ENCODE results near the gene ARF1. TPM values are rescaled to one million over a fixed set of nuclear protein-coding genes. Genes with fewer than 3 reads are reported as not detected.

ARF1 gene
- total and polyA plus RNA-seq, 10 of the 15 experiments (the other 5 are each of a cell fraction or from before 2014, with no cell fraction given) = 48.4 to 508 (median 283) TPM

GRCh38 chr1:228148196-228148861 lies 65.8 kb downstream of the ARF1 start:
- Histone ChIP-seq H3K4me1 (ENCODE audit: control insufficient read depth, insufficient read depth, low read length) (no peaks in the 10 kb centered on the region), H3K27ac (ENCODE audit: control insufficient read depth, insufficient read depth) (no peak overlapping the region), H3K27me3 (replicated peaks in 1 of 2; ENCODE audit: control insufficient read depth in 2 of 2, insufficient read depth in 2 of 2, low read length in 1 of 2) (no peaks in the 10 kb centered on the region), H2AFZ (ENCODE audit: control insufficient read depth, low read depth, low read length) (no peak overlapping the region), H4K20me1 (ENCODE audit: control insufficient read depth, insufficient read depth) (peaks cover 3% of the 10 kb centered on the region; the same call in 1 of the 2 replicates), H3K36me3 (ENCODE audit: control insufficient read depth in 2 of 2, insufficient read depth in 2 of 2, low read length in 1 of 2) (peaks cover 0 to 17% of the 10 kb centered on the region in 2 experiments; a peak in 3 of 4 replicates), H3K79me2 (ENCODE audit: control insufficient read depth, insufficient read depth, low read length) (peaks cover 23% of the 10 kb centered on the region), H3K4me3 (no peak overlapping the region), H3K4me2 (ENCODE audit: control insufficient read depth, insufficient read depth) (no peak overlapping the region), H3K9me3 (replicated peaks; ENCODE audit: control insufficient read depth, insufficient read depth, low read length) (no peaks in the 10 kb centered on the region), H3K9ac (ENCODE audit: control insufficient read depth, insufficient read depth, low read length) (no peak overlapping the region)
- TF ChIP-seq POLR2A (IDR thresholded peaks at IDR 0.05; ENCODE audit: low read depth, low read length) (0 out of 2 replicates have a peak, but pooled peaks have one; percentile 15), EP300 (IDR thresholded peaks at IDR 0.05; ENCODE audit: borderline replicate concordance in 1 of 2, control insufficient read depth in 1 of 2, low read depth in 2 of 2, low read length in 2 of 2) (no peak)
- intact Hi-C loops (cut with micrococcal nuclease; ENCODE audit: unreplicated experiment) = no loop called here
- in situ Hi-C loops (cut with MboI) = no loop called here
- RAD21 ChIA-PET (ENCODE audit: unreplicated experiment) = no interaction called here
- no TSS peak for BruUV-seq (replicated peaks)
- CTCF ChIA-PET = no interaction called here
- WGBS (ENCODE audit: insufficient coverage, insufficient replicate concordance, low lambda C conversion rate, missing lambda C conversion rate) = 83% methylated on average over 18 of the region's 18 CpGs
- DNase-seq (ENCODE audit: low read depth, low spot score) = no peak
- SMC1A ChIA-PET (ENCODE audit: uncharacterized antibody, unreplicated experiment) = no interaction called here
- POLR2A ChIA-PET = no interaction called here
- no peak for FAIRE-seq
- ATAC-seq = no peak

Small RNA genes lying within 50 kb of the gene (microRNA-seq; reads per million reads assigned to microRNA genes)
- 0.94 reads per million for gene MIR3620

Small RNA genes lying within 50 kb of the gene (small RNA-seq; reads per million reads assigned to genes)
- not detected for gene AL359510.1

Other genes with a start within 250 kb of the ARF1 start
Only the 7 nearest of the 8 such genes appear.
- gene WNT3A, start 75.7 kb upstream of the ARF1 start, total RNA-seq (2014; rRNA removed) = not detected in 2 replicates
- not detected in 2 replicates for gene WNT3A, start 75.7 kb upstream of the ARF1 start, total RNA-seq (2014; rRNA removed; fragmentation: Illumina TruSeq; extraction: Trizol)
- not detected in 2 replicates for gene WNT3A, start 75.7 kb upstream of the ARF1 start, total RNA-seq (2021)
- 0.10 and 0.16 TPM in 2 replicates for gene WNT3A, start 75.7 kb upstream of the ARF1 start, polyA plus RNA-seq (2011; rRNA removed)
- not detected in 2 replicates for gene WNT3A, start 75.7 kb upstream of the ARF1 start, polyA plus RNA-seq (2014; fragmentation: Illumina TruSeq; extraction: Trizol)
- not detected for gene WNT3A, start 75.7 kb upstream of the ARF1 start, polyA plus RNA-seq (2014; fragmentation: Nextera tagmentation; extraction: Ambion mirVana)
- gene WNT3A, start 75.7 kb upstream of the ARF1 start, polyA plus RNA-seq (2014; rRNA removed) = not detected in 2 replicates
- not detected for gene WNT3A, start 75.7 kb upstream of the ARF1 start, polyA plus RNA-seq (2016; fragmentation: Nextera tagmentation; extraction: Ambion mirVana)
- 14.0 and 14.6 TPM in 2 replicates for gene C1orf35, start 20.6 kb downstream of the ARF1 start, total RNA-seq (2014; rRNA removed)
- 5.9 and 6.7 TPM in 2 replicates for gene C1orf35, start 20.6 kb downstream of the ARF1 start, total RNA-seq (2014; rRNA removed; fragmentation: Illumina TruSeq; extraction: Trizol)
- 20.8 and 21.5 TPM in 2 replicates for gene C1orf35, start 20.6 kb downstream of the ARF1 start, total RNA-seq (2021)
- 3.1 and 6.6 TPM in 2 replicates for gene C1orf35, start 20.6 kb downstream of the ARF1 start, polyA plus RNA-seq (2011; rRNA removed)
- 1.6 and 5.5 TPM in 2 replicates for gene C1orf35, start 20.6 kb downstream of the ARF1 start, polyA plus RNA-seq (2014; fragmentation: Illumina TruSeq; extraction: Trizol)
- gene C1orf35, start 20.6 kb downstream of the ARF1 start, polyA plus RNA-seq (2014; fragmentation: Nextera tagmentation; extraction: Ambion mirVana) = 1 to 10 TPM; 2.5 to 4.8 TPM
- gene C1orf35, start 20.6 kb downstream of the ARF1 start, polyA plus RNA-seq (2014; rRNA removed) = 18.8 and 19.5 TPM in 2 replicates
- 10 to 100 TPM; 26.7 to 27.0 TPM for gene C1orf35, start 20.6 kb downstream of the ARF1 start, polyA plus RNA-seq (2016; fragmentation: Nextera tagmentation; extraction: Ambion mirVana)
- 81.9 and 93.4 TPM in 2 replicates for gene MRPL55, start 26.6 kb downstream of the ARF1 start, total RNA-seq (2014; rRNA removed)
- 25.5 and 35.1 TPM in 2 replicates for gene MRPL55, start 26.6 kb downstream of the ARF1 start, total RNA-seq (2014; rRNA removed; fragmentation: Illumina TruSeq; extraction: Trizol)
- 47.6 and 54.9 TPM in 2 replicates for gene MRPL55, start 26.6 kb downstream of the ARF1 start, total RNA-seq (2021)
- gene MRPL55, start 26.6 kb downstream of the ARF1 start, polyA plus RNA-seq (2011; rRNA removed) = 17.0 and 39.3 TPM in 2 replicates
- 8.8 and 42.1 TPM in 2 replicates for gene MRPL55, start 26.6 kb downstream of the ARF1 start, polyA plus RNA-seq (2014; fragmentation: Illumina TruSeq; extraction: Trizol)
- 10 to 100 TPM; 15.1 to 56.7 TPM for gene MRPL55, start 26.6 kb downstream of the ARF1 start, polyA plus RNA-seq (2014; fragmentation: Nextera tagmentation; extraction: Ambion mirVana)
- gene MRPL55, start 26.6 kb downstream of the ARF1 start, polyA plus RNA-seq (2014; rRNA removed) = 91.0 and 96.3 TPM in 2 replicates
- 100 to 1,000 TPM; 129 to 143 TPM for gene MRPL55, start 26.6 kb downstream of the ARF1 start, polyA plus RNA-seq (2016; fragmentation: Nextera tagmentation; extraction: Ambion mirVana)
- gene GUK1, start 57.6 kb downstream of the ARF1 start, total RNA-seq (2014; rRNA removed) = 214 and 235 TPM in 2 replicates
- gene GUK1, start 57.6 kb downstream of the ARF1 start, total RNA-seq (2014; rRNA removed; fragmentation: Illumina TruSeq; extraction: Trizol) = 82.0 and 98.3 TPM in 2 replicates
- gene GUK1, start 57.6 kb downstream of the ARF1 start, total RNA-seq (2021) = 183 and 195 TPM in 2 replicates
- gene GUK1, start 57.6 kb downstream of the ARF1 start, polyA plus RNA-seq (2011; rRNA removed) = 107 and 224 TPM in 2 replicates
- gene GUK1, start 57.6 kb downstream of the ARF1 start, polyA plus RNA-seq (2014; fragmentation: Illumina TruSeq; extraction: Trizol) = 4.2 and 28.9 TPM in 2 replicates
- gene GUK1, start 57.6 kb downstream of the ARF1 start, polyA plus RNA-seq (2014; fragmentation: Nextera tagmentation; extraction: Ambion mirVana) = 10 to 100 TPM in 1 of 2 experiments, 1 to 10 TPM in 1; 6.3 to 39.2 TPM
- gene GUK1, start 57.6 kb downstream of the ARF1 start, polyA plus RNA-seq (2014; rRNA removed) = 227 and 264 TPM in 2 replicates
- 100 to 1,000 TPM; 349 to 357 TPM for gene GUK1, start 57.6 kb downstream of the ARF1 start, polyA plus RNA-seq (2016; fragmentation: Nextera tagmentation; extraction: Ambion mirVana)
- gene GJC2, start 67.2 kb downstream of the ARF1 start, total RNA-seq (2014; rRNA removed) = 0.06 and 0.11 TPM in 2 replicates
- gene GJC2, start 67.2 kb downstream of the ARF1 start, total RNA-seq (2014; rRNA removed; fragmentation: Illumina TruSeq; extraction: Trizol) = 0.09 TPM in 2 replicates
- gene GJC2, start 67.2 kb downstream of the ARF1 start, total RNA-seq (2021) = 0.44 TPM in 1 of 2 replicates, not detected in the other
- 0.03 and 0.04 TPM in 2 replicates for gene GJC2, start 67.2 kb downstream of the ARF1 start, polyA plus RNA-seq (2011; rRNA removed)
- 0.04 TPM in 1 of 2 replicates, not detected in the other for gene GJC2, start 67.2 kb downstream of the ARF1 start, polyA plus RNA-seq (2014; fragmentation: Illumina TruSeq; extraction: Trizol)
- not detected for gene GJC2, start 67.2 kb downstream of the ARF1 start, polyA plus RNA-seq (2014; fragmentation: Nextera tagmentation; extraction: Ambion mirVana)
- gene GJC2, start 67.2 kb downstream of the ARF1 start, polyA plus RNA-seq (2014; rRNA removed) = 0.26 and 0.32 TPM in 2 replicates
- not detected for gene GJC2, start 67.2 kb downstream of the ARF1 start, polyA plus RNA-seq (2016; fragmentation: Nextera tagmentation; extraction: Ambion mirVana)
- gene IBA57, start 83.1 kb downstream of the ARF1 start, total RNA-seq (2014; rRNA removed) = 6.0 and 6.9 TPM in 2 replicates
- gene IBA57, start 83.1 kb downstream of the ARF1 start, total RNA-seq (2014; rRNA removed; fragmentation: Illumina TruSeq; extraction: Trizol) = 1.3 and 1.5 TPM in 2 replicates
- 6.9 and 8.5 TPM in 2 replicates for gene IBA57, start 83.1 kb downstream of the ARF1 start, total RNA-seq (2021)
- 1.4 and 2.9 TPM in 2 replicates for gene IBA57, start 83.1 kb downstream of the ARF1 start, polyA plus RNA-seq (2011; rRNA removed)
- 1.2 and 1.3 TPM in 2 replicates for gene IBA57, start 83.1 kb downstream of the ARF1 start, polyA plus RNA-seq (2014; fragmentation: Illumina TruSeq; extraction: Trizol)
- under 1 TPM; 0.51 to 0.60 TPM for gene IBA57, start 83.1 kb downstream of the ARF1 start, polyA plus RNA-seq (2014; fragmentation: Nextera tagmentation; extraction: Ambion mirVana)
- 4.6 and 6.7 TPM in 2 replicates for gene IBA57, start 83.1 kb downstream of the ARF1 start, polyA plus RNA-seq (2014; rRNA removed)
- gene IBA57, start 83.1 kb downstream of the ARF1 start, polyA plus RNA-seq (2016; fragmentation: Nextera tagmentation; extraction: Ambion mirVana) = 1 to 10 TPM; 6.0 to 8.6 TPM
- gene OBSCN, start 125.3 kb downstream of the ARF1 start, total RNA-seq (2014; rRNA removed) = 0.11 and 0.34 TPM in 2 replicates
- 0.04 and 0.05 TPM in 2 replicates for gene OBSCN, start 125.3 kb downstream of the ARF1 start, total RNA-seq (2014; rRNA removed; fragmentation: Illumina TruSeq; extraction: Trizol)
- gene OBSCN, start 125.3 kb downstream of the ARF1 start, total RNA-seq (2021) = 0.11 and 0.36 TPM in 2 replicates
- gene OBSCN, start 125.3 kb downstream of the ARF1 start, polyA plus RNA-seq (2011; rRNA removed) = 0.07 and 0.18 TPM in 2 replicates
- 0.03 TPM in 1 of 2 replicates, not detected in the other for gene OBSCN, start 125.3 kb downstream of the ARF1 start, polyA plus RNA-seq (2014; fragmentation: Illumina TruSeq; extraction: Trizol)
- gene OBSCN, start 125.3 kb downstream of the ARF1 start, polyA plus RNA-seq (2014; fragmentation: Nextera tagmentation; extraction: Ambion mirVana) = not detected
- 0.01 and 0.30 TPM in 2 replicates for gene OBSCN, start 125.3 kb downstream of the ARF1 start, polyA plus RNA-seq (2014; rRNA removed)
- gene OBSCN, start 125.3 kb downstream of the ARF1 start, polyA plus RNA-seq (2016; fragmentation: Nextera tagmentation; extraction: Ambion mirVana) = under 1 TPM; 0.06 to 0.09 TPM

All from GM12878 (cell line).